Panc1 (cell line): Measurements from ENCODE around the gene FUT8. TPM values are rescaled to one million over a fixed set of nuclear protein-coding genes. Genes with fewer than 3 reads are reported as not detected.

ENCODE experiments used
- ATAC-seq: fragments of 200-7000 bp; cut with Tn5 transposase; 2 replicates; pipeline ENCODE4 v1.9.1; 2020; ENCODE audit warnings: mild to moderate bottlenecking, moderate library complexity
- BruUV-seq: library from RNA; stranded (reverse); fragments of 400-500 nt; replicated peaks from 2 replicates; lab custom pipeline; 2021; lab: Mats Ljungman, UMichigan
- CTCF ChIA-PET: fragments of 300-600 bp; sonication (Branson Sonifier 250); formaldehyde crosslinking; loops from one replicate; lab custom pipeline; 2022; ENCODE audit warnings: antibody characterized with exemption; lab: Charles Lee
- POLR2A ChIA-PET: fragments of 300-600 bp; sonication (Branson Sonifier 250); formaldehyde crosslinking; loops from one replicate; lab custom pipeline; 2022; ENCODE audit warnings: antibody characterized with exemption; lab: Charles Lee
- DNase-seq: peaks from one replicate; pipeline ENCODE4 v3.0.0-alpha.2; 2010; ENCODE audit warnings: low read depth, low spot score
- H3K27ac ChIP-seq: 2 replicates; pipeline ENCODE4 v1.5.1; 2011; ENCODE audit warnings: mild to moderate bottlenecking, low read length, inconsistent platforms
- H3K27me3 ChIP-seq: fragments of 200-500 bp; sonication (Bioruptor generic); 2 replicates; pipeline ENCODE4 v1.6.0; 2014; ENCODE audit warnings: low read length, inconsistent platforms; ENCODE audit not compliant: control insufficient read depth, insufficient read depth
- H3K36me3 ChIP-seq: fragments of 200-500 bp; sonication (Bioruptor generic); 2 replicates; pipeline ENCODE4 v1.5.1; 2014; ENCODE audit warnings: inconsistent platforms, mild to moderate bottlenecking, low read length, moderate library complexity; ENCODE audit not compliant: control insufficient read depth, insufficient read depth
- H3K4me1 ChIP-seq: 2 replicates; pipeline ENCODE4 v1.5.1; 2011; ENCODE audit warnings: inconsistent platforms, mild to moderate bottlenecking, low read length, moderate library complexity; ENCODE audit not compliant: control insufficient read depth, insufficient read depth
- H3K4me3 ChIP-seq, 2 experiments: 2 replicates each; pipeline ENCODE4 v1.5.1; 2011 to 2012; ENCODE audit warnings: low read depth in 2 of 2, low read length in 2 of 2, mild to moderate bottlenecking in 2 of 2, inconsistent platforms in 1 of 2, moderate library complexity in 1 of 2
- H3K9me3 ChIP-seq: fragments of 200-500 bp; sonication (Bioruptor generic); 2 replicates; pipeline ENCODE4 v1.5.1; 2014; ENCODE audit warnings: low read depth, mild to moderate bottlenecking, inconsistent platforms, low read length, moderate library complexity; ENCODE audit not compliant: control insufficient read depth, insufficient read depth
- POLR2AphosphoS5 ChIP-seq: IDR thresholded peaks from 2 replicates; pipeline ENCODE4 v1.6.1; 2012; ENCODE audit warnings: mild to moderate bottlenecking, low read depth, low read length, moderate library complexity
- SIN3A ChIP-seq: IDR thresholded peaks from 2 replicates; pipeline ENCODE4 v1.6.1; 2012; ENCODE audit warnings: low read depth, mild to moderate bottlenecking, low read length, moderate library complexity, borderline replicate concordance; ENCODE audit not compliant: insufficient read depth
- TCF7L2 ChIP-seq: IDR thresholded peaks from 2 replicates; pipeline ENCODE4 v1.6.1; 2011; ENCODE audit warnings: mild to moderate bottlenecking, low read depth, low read length, inconsistent platforms
- in situ Hi-C: cut with HindIII; loops from 2 replicates; pipeline ENCODE4 v1.10.0; 2016; ENCODE audit warnings: low sequenced_read_pairs, low pct_unique_long_range_greater_than_20kb
- intact Hi-C: fragments of 100-400 bp; cut with micrococcal nuclease; formaldehyde crosslinking; loops from one replicate; pipeline ENCODE4 v1.10.0; 2022; ENCODE audit not compliant: unreplicated experiment
- total RNA-seq: library from RNA; stranded (reverse); gene quantifications from one replicate; pipeline ENCODE4 v1.2.1, GENCODE V29; 2021; ENCODE audit not compliant: unreplicated experiment
- TF ChIP-seq, protein P1 (sequence below), 2 experiments: IDR thresholded peaks; 2 replicates each; pipeline ENCODE4 v1.6.1; 2011 to 2012; ENCODE audit warnings: low read depth in 2 of 2, control low read depth in 1 of 2, low read length in 1 of 2, mild to moderate bottlenecking in 1 of 2, moderate library complexity in 1 of 2; ENCODE audit not compliant: insufficient read depth in 1 of 2
- TF ChIP-seq, protein P2 (sequence below): fragments of 450-650 bp; IDR thresholded peaks from 2 replicates; pipeline ENCODE4 v1.5.1; 2017; ENCODE audit warnings: mild to moderate bottlenecking

FUT8 gene
- total RNA-seq, 1 experiment from 2014 or later: 31.4 TPM

DNA sequence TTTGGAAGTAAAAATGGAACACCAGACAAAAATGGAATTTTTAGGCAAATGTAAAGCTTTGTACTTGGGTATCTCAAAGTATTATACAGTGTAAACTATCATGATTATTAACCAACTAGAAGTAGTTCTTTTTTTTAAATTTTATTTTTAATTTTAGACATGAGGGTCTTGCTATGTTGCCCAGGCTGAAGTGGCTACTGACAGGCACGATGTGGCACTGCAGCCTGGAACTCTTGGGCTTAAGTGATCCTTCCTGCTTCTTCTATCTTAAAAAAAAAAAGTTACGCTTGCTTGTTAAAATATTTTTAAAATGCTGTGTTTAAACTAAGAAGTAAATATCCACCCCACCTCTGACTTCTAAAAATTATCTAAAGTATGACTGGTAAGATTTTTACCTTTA, 1.9 kb upstream of the FUT8 start:
- intact Hi-C loops (loop anchor here (5.0 to 10.0 kb wide), 2 partner anchors 192 to 246 kb away; no protein-coding TSS in a partner anchor), in situ Hi-C loops (no loop called here)
- CTCF ChIA-PET: interaction anchor here (0.6 to 0.7 kb wide), 3 partner anchors 12 to 511 kb away, joined by 3 to 8 read pairs (median 6); no protein-coding TSS in a partner anchor
- TF ChIP-seq, protein P1, sequence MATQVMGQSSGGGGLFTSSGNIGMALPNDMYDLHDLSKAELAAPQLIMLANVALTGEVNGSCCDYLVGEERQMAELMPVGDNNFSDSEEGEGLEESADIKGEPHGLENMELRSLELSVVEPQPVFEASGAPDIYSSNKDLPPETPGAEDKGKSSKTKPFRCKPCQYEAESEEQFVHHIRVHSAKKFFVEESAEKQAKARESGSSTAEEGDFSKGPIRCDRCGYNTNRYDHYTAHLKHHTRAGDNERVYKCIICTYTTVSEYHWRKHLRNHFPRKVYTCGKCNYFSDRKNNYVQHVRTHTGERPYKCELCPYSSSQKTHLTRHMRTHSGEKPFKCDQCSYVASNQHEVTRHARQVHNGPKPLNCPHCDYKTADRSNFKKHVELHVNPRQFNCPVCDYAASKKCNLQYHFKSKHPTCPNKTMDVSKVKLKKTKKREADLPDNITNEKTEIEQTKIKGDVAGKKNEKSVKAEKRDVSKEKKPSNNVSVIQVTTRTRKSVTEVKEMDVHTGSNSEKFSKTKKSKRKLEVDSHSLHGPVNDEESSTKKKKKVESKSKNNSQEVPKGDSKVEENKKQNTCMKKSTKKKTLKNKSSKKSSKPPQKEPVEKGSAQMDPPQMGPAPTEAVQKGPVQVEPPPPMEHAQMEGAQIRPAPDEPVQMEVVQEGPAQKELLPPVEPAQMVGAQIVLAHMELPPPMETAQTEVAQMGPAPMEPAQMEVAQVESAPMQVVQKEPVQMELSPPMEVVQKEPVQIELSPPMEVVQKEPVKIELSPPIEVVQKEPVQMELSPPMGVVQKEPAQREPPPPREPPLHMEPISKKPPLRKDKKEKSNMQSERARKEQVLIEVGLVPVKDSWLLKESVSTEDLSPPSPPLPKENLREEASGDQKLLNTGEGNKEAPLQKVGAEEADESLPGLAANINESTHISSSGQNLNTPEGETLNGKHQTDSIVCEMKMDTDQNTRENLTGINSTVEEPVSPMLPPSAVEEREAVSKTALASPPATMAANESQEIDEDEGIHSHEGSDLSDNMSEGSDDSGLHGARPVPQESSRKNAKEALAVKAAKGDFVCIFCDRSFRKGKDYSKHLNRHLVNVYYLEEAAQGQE (IDR thresholded peaks at IDR 0.05; ENCODE audit: insufficient read depth in 1 of 2, low read depth in 2 of 2, low read length in 1 of 2): no peak
- TF ChIP-seq TCF7L2: no peak
- no peak for TF ChIP-seq SIN3A
- TF ChIP-seq, protein P2, sequence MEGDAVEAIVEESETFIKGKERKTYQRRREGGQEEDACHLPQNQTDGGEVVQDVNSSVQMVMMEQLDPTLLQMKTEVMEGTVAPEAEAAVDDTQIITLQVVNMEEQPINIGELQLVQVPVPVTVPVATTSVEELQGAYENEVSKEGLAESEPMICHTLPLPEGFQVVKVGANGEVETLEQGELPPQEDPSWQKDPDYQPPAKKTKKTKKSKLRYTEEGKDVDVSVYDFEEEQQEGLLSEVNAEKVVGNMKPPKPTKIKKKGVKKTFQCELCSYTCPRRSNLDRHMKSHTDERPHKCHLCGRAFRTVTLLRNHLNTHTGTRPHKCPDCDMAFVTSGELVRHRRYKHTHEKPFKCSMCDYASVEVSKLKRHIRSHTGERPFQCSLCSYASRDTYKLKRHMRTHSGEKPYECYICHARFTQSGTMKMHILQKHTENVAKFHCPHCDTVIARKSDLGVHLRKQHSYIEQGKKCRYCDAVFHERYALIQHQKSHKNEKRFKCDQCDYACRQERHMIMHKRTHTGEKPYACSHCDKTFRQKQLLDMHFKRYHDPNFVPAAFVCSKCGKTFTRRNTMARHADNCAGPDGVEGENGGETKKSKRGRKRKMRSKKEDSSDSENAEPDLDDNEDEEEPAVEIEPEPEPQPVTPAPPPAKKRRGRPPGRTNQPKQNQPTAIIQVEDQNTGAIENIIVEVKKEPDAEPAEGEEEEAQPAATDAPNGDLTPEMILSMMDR: no peak
- TF ChIP-seq POLR2AphosphoS5: no peak
- no TSS peak for BruUV-seq
- Histone ChIP-seq H3K4me1 (peaks cover 16% of the 10 kb centered on the region), H3K36me3 (no peaks in the 10 kb centered on the region), H3K9me3 (no peaks in the 10 kb centered on the region), H3K27me3 (no peaks in the 10 kb centered on the region), H3K4me3 (no peak overlapping the region), H3K27ac (peak overlapping the region; percentile 89)
- POLR2A ChIA-PET: interaction anchor here (0.7 kb wide), 1 partner anchor 543 kb away, joined by 10 read pairs; no protein-coding TSS in a partner anchor
- DNase-seq (no peak), ATAC-seq (no peak)

DNA sequence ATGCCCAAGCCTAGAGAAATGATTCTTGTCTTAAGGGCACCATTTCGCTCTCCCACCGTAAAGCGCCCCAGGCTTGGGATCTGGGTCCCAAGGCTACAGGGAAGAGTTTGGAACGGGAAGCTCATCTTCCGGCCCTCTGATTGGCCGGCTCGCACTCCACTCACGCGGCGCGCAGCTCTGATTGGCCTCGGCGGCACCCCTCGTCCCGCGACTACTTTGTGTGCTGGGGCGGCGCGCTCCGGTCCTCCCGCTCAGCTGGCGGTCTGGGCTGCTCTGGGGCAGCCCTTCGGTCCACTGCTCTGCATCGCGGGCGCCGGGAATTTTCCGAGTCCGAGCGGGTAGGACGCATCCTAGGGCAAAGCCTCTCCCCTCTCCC, 886 bp upstream of the FUT8 start:
- Histone ChIP-seq H3K27ac (peak overlapping the region; percentile 89), H3K4me3 (peak overlapping the region; percentile 71 to 92), H3K27me3 (no peaks in the 10 kb centered on the region), H3K9me3 (no peaks in the 10 kb centered on the region), H3K36me3 (no peaks in the 10 kb centered on the region), H3K4me1 (peaks cover 16% of the 10 kb centered on the region)
- in situ Hi-C loops: no loop called here
- intact Hi-C loops: loop anchor here (5.0 to 10.0 kb wide), 2 partner anchors 191 to 247 kb away; no protein-coding TSS in a partner anchor
- no TSS peak for BruUV-seq
- ChIA-PET CTCF (interaction anchor here (0.9 to 1.7 kb wide), 2 partner anchors 413 to 549 kb away, joined by 3 to 7 read pairs; no protein-coding TSS in a partner anchor), POLR2A (no interaction called here)
- DNase-seq (peak; percentile 46), ATAC-seq (peak; percentile 87)
- TF ChIP-seq TCF7L2: no peak
- TF ChIP-seq, protein P1 (IDR thresholded peaks at IDR 0.05; ENCODE audit: insufficient read depth in 1 of 2, low read depth in 2 of 2, low read length in 1 of 2): no peak
- peak; percentile 31; the same call in 1 of the 2 replicates for TF ChIP-seq POLR2AphosphoS5
- TF ChIP-seq, protein P2: no peak
- TF ChIP-seq SIN3A: no peak
